Small intestine (tissue), 7 donors: ENCODE data around the gene TNFSF18. TPM values are rescaled to one million over a fixed set of nuclear protein-coding genes. Genes with fewer than 3 reads are reported as not detected.

Source experiments
- DNase-seq, 2 donors: peaks; one replicate each; pipeline versions ENCODE4 v3.0.0 to v3.0.0-alpha.2; 2013
- FAIRE-seq: peaks from 2 replicates; lab custom pipeline; 2012; peaks lifted over from hg19 to GRCh38; lab: Jason Lieb, UNC
- H3K27ac ChIP-seq, 3 donors: one replicate each; pipeline ENCODE4 v1.5.1; 2013; ENCODE audit warnings: low read length in 2 of 3, mild to moderate bottlenecking in 2 of 3, control low read depth in 1 of 3, inconsistent platforms in 1 of 3, low read depth in 1 of 3, moderate library complexity in 1 of 3
- H3K27me3 ChIP-seq, 3 donors: one replicate each; pipeline ENCODE4 v1.6.1; 2013; ENCODE audit warnings: low read length in 3 of 3, inconsistent platforms in 1 of 3; ENCODE audit not compliant: control insufficient read depth in 3 of 3, insufficient read depth in 3 of 3
- H3K36me3 ChIP-seq, 3 donors: one replicate each; pipeline ENCODE4 v1.6.1; 2013; ENCODE audit warnings: low read length in 3 of 3, inconsistent platforms in 1 of 3, low read depth in 1 of 3, mild to moderate bottlenecking in 1 of 3, moderate library complexity in 1 of 3; ENCODE audit not compliant: control insufficient read depth in 3 of 3, insufficient read depth in 2 of 3
- H3K4me1 ChIP-seq, 3 donors: one replicate each; pipeline ENCODE4 v1.6.1; 2013; ENCODE audit warnings: low read length in 2 of 3, inconsistent platforms in 1 of 3, low read depth in 1 of 3, mild to moderate bottlenecking in 1 of 3, moderate library complexity in 1 of 3; ENCODE audit not compliant: control insufficient read depth in 3 of 3, insufficient read depth in 2 of 3
- H3K4me3 ChIP-seq, 3 donors: one replicate each; pipeline ENCODE4 v1.5.1; 2013; ENCODE audit warnings: low read length in 3 of 3, control low read depth in 1 of 3, inconsistent platforms in 1 of 3, low read depth in 1 of 3, mild to moderate bottlenecking in 1 of 3, moderate library complexity in 1 of 3
- H3K9me3 ChIP-seq, 2 donors: one replicate each; pipeline ENCODE4 v1.6.1; 2013; ENCODE audit warnings: low read depth in 1 of 2, low read length in 1 of 2; ENCODE audit not compliant: control insufficient read depth in 2 of 2, insufficient read depth in 1 of 2
- WGBS, 3 donors: extraction: QIAGEN DNeasy Blood & Tissue Kit; methylation state at CpG; one replicate each; pipeline ENCODE4 v1.1.7; 2013; 5-methylcytosine and 5-hydroxymethylcytosine counted together
- polyA plus RNA-seq, 4 donors: library from polyadenylated mRNA; stranded (reverse) in 3 of 4; unstranded in 1 of 4; fragments of 200-250 nt in 3 of 4; fragments of 120-200 nt in 1 of 4; gene quantifications; one replicate each; pipeline versions ENCODE4 v1.2.1 to v1.2.3, GENCODE V29; 2013
- donor health status: healthy with polysubstance abuse.
- donor health status: control.
- donor health status: control.
- donor health status: Bipolar disorder and iron deficiency.
- donor health status: healthy.

The TNFSF18 gene
- polyA plus RNA-seq, 4 donors, result 0.03 to 0.27 TPM; not detected in 2

GRCh38 chr1:173005196-173005864 is 45.4 kb downstream of the TNFSF18 start:
- H3K9me3 ChIP-seq, result no peaks in the 10 kb centered on the region
- DNase-seq, result no peak
- no peaks in the 10 kb centered on the region for H3K36me3 ChIP-seq
- H3K27ac ChIP-seq, result no peak overlapping the region
- H3K27me3 ChIP-seq, result no peaks in the 10 kb centered on the region
- no peaks in the 10 kb centered on the region for H3K4me1 ChIP-seq
- WGBS, 3 donors, result 58 to 67% (median 63%) methylated on average over 2 of the region's 2 CpGs
- FAIRE-seq, result no peak
- H3K4me3 ChIP-seq, result no peak overlapping the region

GRCh38 chr1:173002891-173003838 is 47.6 kb downstream of the TNFSF18 start:
- DNase-seq (no peak), FAIRE-seq (no peak)
- 82 to 89% (median 87%) methylated on average over 6 of the region's 6 CpGs for WGBS, 3 donors

GRCh38 chr1:172999349-172999748 is 51.4 kb downstream of the TNFSF18 start:
- WGBS, 3 donors, result 56 to 63% (median 58%) methylated on average over 3 of the region's 3 CpGs

More at GRCh38 chr1:173002891-173003838, 47.6 kb downstream of the TNFSF18 start:
- Histone ChIP-seq H3K4me3 (no peak overlapping the region), H3K36me3 (no peaks in the 10 kb centered on the region), H3K27ac (no peak overlapping the region), H3K4me1 (no peaks in the 10 kb centered on the region), H3K27me3 (no peaks in the 10 kb centered on the region), H3K9me3 (peaks cover 0 to 4% of the 10 kb centered on the region in 2 donors)

GRCh38 chr1:172997941-172998361 is 52.8 kb downstream of the TNFSF18 start:
- H3K9me3 ChIP-seq, result peaks cover 0 to 11% of the 10 kb centered on the region in 2 donors
- 45 to 69% (median 56%) methylated on average over 2 of the region's 2 CpGs for WGBS, 3 donors
- FAIRE-seq, result no peak

More at GRCh38 chr1:172999349-172999748, 51.4 kb downstream of the TNFSF18 start:
- Histone ChIP-seq H3K27me3 (no peaks in the 10 kb centered on the region), H3K9me3 (peaks cover 0 to 11% of the 10 kb centered on the region in 2 donors), H3K4me1 (no peaks in the 10 kb centered on the region), H3K27ac (no peak overlapping the region), H3K36me3 (no peaks in the 10 kb centered on the region), H3K4me3 (no peak overlapping the region)
- FAIRE-seq (no peak), DNase-seq (no peak)

GRCh38 chr1:172993640-172994039 is 57.1 kb downstream of the TNFSF18 start:
- no peak for FAIRE-seq
- H3K4me3 ChIP-seq, result no peak overlapping the region
- 86 to 90% (median 87%) methylated on average over 2 of the region's 2 CpGs for WGBS, 3 donors
- no peaks in the 10 kb centered on the region for H3K27me3 ChIP-seq
- H3K27ac ChIP-seq, result no peak overlapping the region
- no peak for DNase-seq
- no peaks in the 10 kb centered on the region for H3K36me3 ChIP-seq
- no peaks in the 10 kb centered on the region for H3K4me1 ChIP-seq
- H3K9me3 ChIP-seq, result peaks cover 0 to 7% of the 10 kb centered on the region in 2 donors

More at GRCh38 chr1:172997941-172998361, 52.8 kb downstream of the TNFSF18 start:
- no peak for DNase-seq
- no peak overlapping the region for H3K4me3 ChIP-seq
- H3K36me3 ChIP-seq, result no peaks in the 10 kb centered on the region
- H3K4me1 ChIP-seq, result no peaks in the 10 kb centered on the region
- H3K27ac ChIP-seq, result no peak overlapping the region
- H3K27me3 ChIP-seq, result no peaks in the 10 kb centered on the region

- Histone ChIP-seq H3K27ac (no peak overlapping the region), H3K36me3 (no peaks in the 10 kb centered on the region), H3K4me1 (no peaks in the 10 kb centered on the region), H3K27me3 (no peaks in the 10 kb centered on the region), H3K4me3 (no peak overlapping the region), H3K9me3 (peaks cover 0 to 3% of the 10 kb centered on the region in 2 donors)
- FAIRE-seq, result no peak
- peak in 1 of 2 donors; percentile 25 for DNase-seq
- 16 to 65% (median 38%) methylated on average over 1 of the region's 1 CpG for WGBS, 3 donors
Measured at GRCh38 chr1:172991674-172992400, 58.9 kb downstream of the TNFSF18 start.

- no peaks in the 10 kb centered on the region for H3K4me1 ChIP-seq
- H3K36me3 ChIP-seq, result no peaks in the 10 kb centered on the region
Measured at GRCh38 chr1:172990598-172991215, 60.0 kb downstream of the TNFSF18 start.

More at GRCh38 chr1:172990598-172991215, 60.0 kb downstream of the TNFSF18 start:
- FAIRE-seq, result no peak
- Histone ChIP-seq H3K27me3 (no peaks in the 10 kb centered on the region), H3K4me3 (no peak overlapping the region), H3K9me3 (no peaks in the 10 kb centered on the region), H3K27ac (no peak overlapping the region)
- WGBS, 3 donors, result 89 to 94% (median 93%) methylated on average over 3 of the region's 3 CpGs
- no peak for DNase-seq
